ENCODE measurements around the gene MKLN1. TPM values are rescaled to one million over a fixed set of nuclear protein-coding genes. Genes with fewer than 3 reads are reported as not detected.

The MKLN1 gene
- total RNA-seq, 1 donor from 2014 or later = 20.0 TPM

- FAIRE-seq (no peak), DNase-seq (ENCODE audit: low read depth) (no peak)
- Histone ChIP-seq H3K27me3 (ENCODE audit: control insufficient read depth, insufficient read depth, low read length) (no peaks in the 10 kb centered on the region), H3K4me3 (ENCODE audit: low read depth, low read length) (no peak overlapping the region), H3K36me3 (ENCODE audit: control insufficient read depth, insufficient read depth, low read length) (no peaks in the 10 kb centered on the region)
- no peak for TF ChIP-seq CTCF (IDR thresholded peaks at IDR 0.05; ENCODE audit: insufficient read depth, low read length, severe bottlenecking)
These were observed 189.7 kb downstream of the MKLN1 start for GRCh38 chr7:131517218-131517923.

GRCh38 chr7:131518626-131519025, 190.9 kb downstream of the MKLN1 start:
- TF ChIP-seq CTCF (IDR thresholded peaks at IDR 0.05; ENCODE audit: insufficient read depth, low read length, severe bottlenecking) = no peak
- H3K4me3 ChIP-seq (ENCODE audit: low read depth, low read length) = no peak overlapping the region
- DNase-seq (ENCODE audit: low read depth) (no peak), FAIRE-seq (no peak)
- H3K36me3 ChIP-seq (ENCODE audit: control insufficient read depth, insufficient read depth, low read length) = no peaks in the 10 kb centered on the region
- H3K27me3 ChIP-seq (ENCODE audit: control insufficient read depth, insufficient read depth, low read length) = no peaks in the 10 kb centered on the region

- no peaks in the 10 kb centered on the region for H3K36me3 ChIP-seq (ENCODE audit: control insufficient read depth, insufficient read depth, low read length)
- no peak overlapping the region for H3K4me3 ChIP-seq (ENCODE audit: low read depth, low read length)
- peak; percentile 21 for DNase-seq (ENCODE audit: low read depth)
- no peak for TF ChIP-seq CTCF (IDR thresholded peaks at IDR 0.05; ENCODE audit: insufficient read depth, low read length, severe bottlenecking)
- no peak for FAIRE-seq
- H3K27me3 ChIP-seq (ENCODE audit: control insufficient read depth, insufficient read depth, low read length) = no peaks in the 10 kb centered on the region
These were observed 194.0 kb downstream of the MKLN1 start for GRCh38 chr7:131521651-131522163.

- FAIRE-seq = no peak
These were observed 194.8 kb downstream of the MKLN1 start for GRCh38 chr7:131522325-131522930.

GRCh38 chr7:131524115-131524514, 196.4 kb downstream of the MKLN1 start:
- no peak for TF ChIP-seq CTCF (IDR thresholded peaks at IDR 0.05; ENCODE audit: insufficient read depth, low read length, severe bottlenecking)
- FAIRE-seq (no peak), DNase-seq (ENCODE audit: low read depth) (no peak)

More at GRCh38 chr7:131522325-131522930, 194.8 kb downstream of the MKLN1 start:
- TF ChIP-seq CTCF (IDR thresholded peaks at IDR 0.05; ENCODE audit: insufficient read depth, low read length, severe bottlenecking) = no peak
- DNase-seq (ENCODE audit: low read depth) = no peak
- Histone ChIP-seq H3K27me3 (ENCODE audit: control insufficient read depth, insufficient read depth, low read length) (no peaks in the 10 kb centered on the region), H3K4me3 (ENCODE audit: low read depth, low read length) (no peak overlapping the region), H3K36me3 (ENCODE audit: control insufficient read depth, insufficient read depth, low read length) (no peaks in the 10 kb centered on the region)

More at GRCh38 chr7:131524115-131524514, 196.4 kb downstream of the MKLN1 start:
- no peaks in the 10 kb centered on the region for H3K27me3 ChIP-seq (ENCODE audit: control insufficient read depth, insufficient read depth, low read length)
- no peaks in the 10 kb centered on the region for H3K36me3 ChIP-seq (ENCODE audit: control insufficient read depth, insufficient read depth, low read length)
- H3K4me3 ChIP-seq (ENCODE audit: low read depth, low read length) = no peak overlapping the region

Data from bronchial epithelial cell (primary cell).